ENCODE results near the gene FAF1. TPM values are rescaled to one million over a fixed set of nuclear protein-coding genes. Genes with fewer than 3 reads are reported as not detected.

The FAF1 gene
- total and polyA plus RNA-seq, 9 of the 15 experiments (the other 6 are each of a cell fraction or from before 2014, with no cell fraction given), result 48.7 to 225 (median 118) TPM

- no peak for TF ChIP-seq CREBBP (IDR thresholded peaks at IDR 0.05; ENCODE audit: low read depth, low read length)
- no peak for TF ChIP-seq REST (IDR thresholded peaks at IDR 0.05; ENCODE audit: borderline replicate concordance)
- no peak for TF ChIP-seq REST (CRISPR knock-in tag; IDR thresholded peaks at IDR 0.05; ENCODE audit: low read depth)
- TF ChIP-seq ZNF398 (CRISPR knock-in tag; IDR thresholded peaks at IDR 0.05), result no peak
- no peak for TF ChIP-seq DDX20 (tag; IDR thresholded peaks at IDR 0.05; ENCODE audit: low read depth)
- no peak for TF ChIP-seq CHCHD3 (CRISPR knock-in tag; IDR thresholded peaks at IDR 0.05)
- peak; percentile 86 for TF ChIP-seq TCF3 (CRISPR knock-in tag; IDR thresholded peaks at IDR 0.05)
- TF ChIP-seq ARID1B (IDR thresholded peaks at IDR 0.05), result peak; percentile 95
- TF ChIP-seq BRD4 (IDR thresholded peaks at IDR 0.05), result no peak
- TF ChIP-seq, protein P1, sequence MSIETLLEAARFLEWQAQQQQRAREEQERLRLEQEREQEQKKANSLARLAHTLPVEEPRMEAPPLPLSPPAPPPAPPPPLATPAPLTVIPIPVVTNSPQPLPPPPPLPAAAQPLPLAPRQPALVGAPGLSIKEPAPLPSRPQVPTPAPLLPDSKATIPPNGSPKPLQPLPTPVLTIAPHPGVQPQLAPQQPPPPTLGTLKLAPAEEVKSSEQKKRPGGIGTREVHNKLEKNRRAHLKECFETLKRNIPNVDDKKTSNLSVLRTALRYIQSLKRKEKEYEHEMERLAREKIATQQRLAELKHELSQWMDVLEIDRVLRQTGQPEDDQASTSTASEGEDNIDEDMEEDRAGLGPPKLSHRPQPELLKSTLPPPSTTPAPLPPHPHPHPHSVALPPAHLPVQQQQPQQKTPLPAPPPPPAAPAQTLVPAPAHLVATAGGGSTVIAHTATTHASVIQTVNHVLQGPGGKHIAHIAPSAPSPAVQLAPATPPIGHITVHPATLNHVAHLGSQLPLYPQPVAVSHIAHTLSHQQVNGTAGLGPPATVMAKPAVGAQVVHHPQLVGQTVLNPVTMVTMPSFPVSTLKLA (conservative IDR thresholded peaks at IDR 0.05), result peak; percentile 39 to 46; a peak in 2 of 4 replicates
- TF ChIP-seq RBM39 (optimal IDR thresholded peaks at IDR 0.05; ENCODE audit: low read depth, low read length), result no peak
- peak; percentile 41; the same call in 1 of the 2 replicates for TF ChIP-seq TCF7 (IDR thresholded peaks at IDR 0.05; ENCODE audit: borderline replicate concordance)
- no peak for TF ChIP-seq SNIP1 (IDR thresholded peaks at IDR 0.05; ENCODE audit: low read depth)
- no peak for TF ChIP-seq ZNF280A (IDR thresholded peaks at IDR 0.05; ENCODE audit: low read depth, partially characterized antibody)
- peak; percentile 29; the same call in 1 of the 2 replicates for TF ChIP-seq MTA3 (IDR thresholded peaks at IDR 0.05; ENCODE audit: borderline replicate concordance)
- TF ChIP-seq ZNF212 (CRISPR knock-in tag; IDR thresholded peaks at IDR 0.05), result no peak
These were observed 239.5 kb downstream of the FAF1 start (continued) for GRCh38 chr1:50720457-50721053.

All from K562 (cell line).